Ascending aorta (tissue), 2 donors: ENCODE measurements around the gene WBP4. TPM values are rescaled to one million over a fixed set of nuclear protein-coding genes. Genes with fewer than 3 reads are reported as not detected.

Source experiments
- DNase-seq, 2 donors: peaks; one replicate each; pipeline ENCODE4 v3.0.0-alpha.2; 2019; ENCODE audit warnings: low spot score in 2 of 2
- H3K27ac ChIP-seq, 2 donors: fragments of 200-600 bp; sonication (generic); one replicate each; pipeline ENCODE4 v1.5.1; 2016 to 2017; ENCODE audit warnings: mild to moderate bottlenecking in 1 of 2
- H3K27me3 ChIP-seq: fragments of 200-600 bp; sonication (generic); one replicate; pipeline ENCODE4 v1.5.1; 2017
- H3K36me3 ChIP-seq, 2 donors: fragments of 200-600 bp; sonication (generic); one replicate each; pipeline ENCODE4 v1.5.1; 2016
- H3K4me1 ChIP-seq, 2 donors: fragments of 200-600 bp; sonication (generic); one replicate each; pipeline ENCODE4 v1.5.1; 2016 to 2017; ENCODE audit warnings: mild to moderate bottlenecking in 1 of 2
- H3K4me3 ChIP-seq, 2 donors: fragments of 200-600 bp; sonication (generic); one replicate each; pipeline ENCODE4 v1.5.1; 2016 to 2017; ENCODE audit warnings: mild to moderate bottlenecking in 1 of 2
- H3K9me3 ChIP-seq, 2 donors: fragments of 200-600 bp; sonication (generic); one replicate each; pipeline ENCODE4 v1.5.1; 2016
- intact Hi-C: fragments of 100-400 bp; cut with DNase I; formaldehyde crosslinking; loops from one replicate; pipeline ENCODE4 v1.15.1; 2023
- total RNA-seq: library from RNA; depleted of rRNA; stranded (reverse); fragments of >200 nt; gene quantifications from one replicate; pipeline ENCODE4 v1.1.0, GENCODE V29; 2016
- TF ChIP-seq, protein P1 (sequence below), 3 experiments: fragments of 200-600 bp in 2 of 3; fragments of 450-650 bp in 1 of 3; sonication (generic) in 2 of 3; IDR thresholded peaks; one replicate each; pipeline ENCODE4 v1.5.1; 2016 to 2019; ENCODE audit warnings: antibody characterized with exemption in 3 of 3, mild to moderate bottlenecking in 1 of 3, moderate library complexity in 1 of 3

WBP4 gene
- total RNA-seq, 1 donor from 2014 or later: 0.96 TPM

DNA sequence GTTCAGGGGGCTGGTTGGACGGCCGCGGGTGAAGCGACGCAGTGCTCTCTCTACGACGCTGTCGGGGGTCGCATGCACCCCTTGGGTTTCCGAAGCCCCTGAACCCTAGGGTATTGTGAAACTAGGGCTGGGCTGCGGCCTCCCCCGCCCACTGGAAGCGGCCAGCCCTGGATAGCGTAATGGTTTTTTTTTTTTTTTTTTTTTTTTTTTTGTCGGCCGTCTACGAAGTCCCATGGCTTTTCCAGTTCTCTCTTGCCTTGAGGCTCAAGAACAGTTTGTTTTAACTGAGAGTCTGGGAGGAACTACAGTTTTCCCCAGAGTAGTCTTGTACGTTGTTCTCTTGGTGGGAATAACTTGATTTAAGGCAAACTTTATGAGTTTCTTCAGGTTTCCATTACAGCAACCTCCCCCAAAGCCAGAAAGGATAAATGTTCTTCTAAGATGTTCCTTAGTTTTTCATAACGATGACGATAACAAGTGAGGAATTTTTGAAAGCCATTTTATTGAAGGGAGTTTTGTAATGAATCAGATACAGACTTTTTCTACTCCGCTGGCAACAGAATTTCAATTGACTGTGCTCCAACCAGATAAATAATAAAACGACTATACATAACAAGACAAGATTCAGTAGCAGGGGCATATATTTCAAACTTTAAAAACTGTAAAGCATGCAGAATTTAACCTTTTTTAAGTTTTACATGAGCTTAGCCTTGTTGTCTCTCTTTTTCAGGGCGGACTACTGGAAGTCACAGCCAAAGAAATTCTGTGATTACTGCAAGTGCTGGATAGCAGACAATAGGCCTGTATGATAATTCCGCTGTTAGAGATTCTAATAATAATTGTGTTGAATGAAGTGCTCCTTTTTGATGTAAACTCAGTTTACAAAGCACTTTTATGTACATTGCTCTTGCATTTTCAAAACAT, 867 bp downstream of the WBP4 start:
- peak overlapping the region; percentile 81 to 93 for H3K4me3 ChIP-seq
- TF ChIP-seq, protein P1, sequence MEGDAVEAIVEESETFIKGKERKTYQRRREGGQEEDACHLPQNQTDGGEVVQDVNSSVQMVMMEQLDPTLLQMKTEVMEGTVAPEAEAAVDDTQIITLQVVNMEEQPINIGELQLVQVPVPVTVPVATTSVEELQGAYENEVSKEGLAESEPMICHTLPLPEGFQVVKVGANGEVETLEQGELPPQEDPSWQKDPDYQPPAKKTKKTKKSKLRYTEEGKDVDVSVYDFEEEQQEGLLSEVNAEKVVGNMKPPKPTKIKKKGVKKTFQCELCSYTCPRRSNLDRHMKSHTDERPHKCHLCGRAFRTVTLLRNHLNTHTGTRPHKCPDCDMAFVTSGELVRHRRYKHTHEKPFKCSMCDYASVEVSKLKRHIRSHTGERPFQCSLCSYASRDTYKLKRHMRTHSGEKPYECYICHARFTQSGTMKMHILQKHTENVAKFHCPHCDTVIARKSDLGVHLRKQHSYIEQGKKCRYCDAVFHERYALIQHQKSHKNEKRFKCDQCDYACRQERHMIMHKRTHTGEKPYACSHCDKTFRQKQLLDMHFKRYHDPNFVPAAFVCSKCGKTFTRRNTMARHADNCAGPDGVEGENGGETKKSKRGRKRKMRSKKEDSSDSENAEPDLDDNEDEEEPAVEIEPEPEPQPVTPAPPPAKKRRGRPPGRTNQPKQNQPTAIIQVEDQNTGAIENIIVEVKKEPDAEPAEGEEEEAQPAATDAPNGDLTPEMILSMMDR (IDR thresholded peaks at IDR 0.05): no peak
- no peak for DNase-seq
- peak overlapping the region; percentile 97 to 99 for H3K27ac ChIP-seq
- no peaks in the 10 kb centered on the region for H3K9me3 ChIP-seq
- peaks cover 16% of the 10 kb centered on the region in 2 donors for H3K36me3 ChIP-seq
- intact Hi-C loops: loop anchor here (2.0 to 10.0 kb wide), 9 partner anchors 71 to 1210 kb away; partner anchors contain the start of genes AKAP11, DGKH, FOXO1 and KBTBD6
- no peaks in the 10 kb centered on the region for H3K27me3 ChIP-seq
- peaks cover 25 to 38% of the 10 kb centered on the region in 2 donors for H3K4me1 ChIP-seq

DNA sequence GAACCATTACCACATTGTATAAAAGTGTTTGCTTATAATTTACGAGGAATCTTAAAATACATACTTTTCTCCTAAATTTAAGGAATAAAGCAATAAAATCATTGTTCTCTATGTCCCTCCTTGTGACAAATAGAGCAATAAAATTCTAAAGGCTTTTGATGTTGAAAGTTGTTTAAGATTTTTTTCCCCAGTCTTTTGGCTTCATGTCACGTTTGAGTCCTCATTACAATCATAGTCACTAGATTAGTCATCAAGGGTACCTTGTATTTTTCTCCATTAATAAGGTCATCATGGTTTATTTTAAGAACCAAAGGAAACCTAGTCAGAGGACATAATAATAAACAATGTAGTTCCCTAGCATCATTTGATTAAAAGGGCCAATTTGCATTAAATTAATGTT, 3.2 kb downstream of the WBP4 start:
- H3K27me3 ChIP-seq: no peaks in the 10 kb centered on the region
- intact Hi-C loops: loop anchor here (5.0 to 10.0 kb wide), 7 partner anchors 198 to 1208 kb away; partner anchors contain the start of genes AKAP11, DGKH, FOXO1 and MRPS31

DNA sequence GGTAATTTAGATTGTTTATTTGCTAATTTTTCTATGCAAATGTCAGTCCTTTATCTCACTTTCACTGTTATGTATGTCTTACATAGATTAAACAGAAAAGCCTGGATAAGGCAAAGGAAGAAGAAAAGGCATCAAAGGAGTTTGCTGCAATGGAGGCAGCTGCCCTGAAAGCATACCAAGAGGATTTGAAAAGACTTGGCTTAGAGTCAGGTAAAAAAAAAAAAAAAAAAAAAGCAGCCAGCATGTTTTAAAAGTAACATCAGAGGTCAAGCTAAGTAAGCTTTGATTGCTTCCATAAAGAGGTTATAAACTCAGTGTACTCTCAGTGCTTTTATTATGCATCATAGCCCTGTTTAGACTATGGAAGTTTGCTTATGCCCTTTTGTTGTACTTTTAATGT, 3.8 kb downstream of the WBP4 start:
- Histone ChIP-seq H3K27ac (peak overlapping the region; percentile 97 to 99), H3K4me1 (peaks cover 17 to 30% of the 10 kb centered on the region in 2 donors), H3K4me3 (peak overlapping the region in 1 of 2 donors; percentile 34), H3K27me3 (no peaks in the 10 kb centered on the region), H3K36me3 (peaks cover 38 to 46% of the 10 kb centered on the region in 2 donors), H3K9me3 (no peaks in the 10 kb centered on the region)
- intact Hi-C loops: loop anchor here (5.0 to 10.0 kb wide), 4 partner anchors 127 to 640 kb away; partner anchors contain the start of genes KBTBD7 and NAA16
- DNase-seq: no peak
- TF ChIP-seq, protein P1 (IDR thresholded peaks at IDR 0.05): no peak

More for the DNA sequence above, 3.2 kb downstream of the WBP4 start:
- peaks cover 17 to 30% of the 10 kb centered on the region in 2 donors for H3K4me1 ChIP-seq
- TF ChIP-seq, protein P1 (IDR thresholded peaks at IDR 0.05): no peak
- peak overlapping the region; percentile 97 to 99 for H3K27ac ChIP-seq
- no peaks in the 10 kb centered on the region for H3K9me3 ChIP-seq
- DNase-seq: no peak
- peak overlapping the region in 1 of 2 donors; percentile 34 for H3K4me3 ChIP-seq
- peaks cover 33 to 40% of the 10 kb centered on the region in 2 donors for H3K36me3 ChIP-seq

DNA sequence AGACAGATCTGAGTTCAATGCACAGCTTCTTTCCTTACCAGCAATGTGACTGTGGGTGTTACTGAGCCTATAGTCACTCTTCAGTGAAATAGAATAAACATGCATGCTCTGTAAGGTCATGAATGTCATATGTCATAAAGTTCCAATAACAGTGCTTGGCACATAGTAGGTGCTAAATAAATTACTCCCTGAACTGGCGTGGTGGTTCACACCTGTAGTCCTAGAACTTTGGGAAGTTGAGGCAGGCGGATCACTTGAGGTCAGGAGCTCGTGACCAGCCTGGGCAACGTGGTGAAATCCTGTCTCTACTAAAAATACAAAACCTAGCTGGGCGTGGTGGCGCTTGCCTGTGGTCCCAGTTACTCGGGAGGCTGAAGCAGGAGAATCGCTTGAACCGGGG, 13.2 kb downstream of the WBP4 start:
- TF ChIP-seq, protein P1 (IDR thresholded peaks at IDR 0.05): no peak

DNA sequence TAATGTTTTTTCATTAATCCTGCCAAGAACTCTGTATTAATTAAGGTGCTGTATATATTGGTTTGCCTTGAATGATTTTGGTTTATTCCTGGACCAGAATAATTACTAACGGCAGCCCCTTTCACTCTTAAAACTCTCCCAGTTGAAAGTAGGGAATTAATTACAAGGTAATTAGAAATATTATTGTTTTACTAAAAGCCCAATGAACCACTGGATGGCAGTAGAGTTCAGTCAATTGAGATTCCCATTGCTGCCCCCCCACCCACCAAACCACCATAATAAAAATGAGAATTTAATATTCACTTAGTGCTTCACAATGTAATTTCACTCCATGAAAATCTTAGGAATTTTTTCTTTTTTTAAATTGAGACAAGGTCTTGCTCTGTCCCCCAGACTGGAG, 13.7 kb downstream of the WBP4 start:
- TF ChIP-seq, protein P1 (IDR thresholded peaks at IDR 0.05): peak; percentile 23 to 58 (median 29)
- peaks cover 69 to 96% of the 10 kb centered on the region in 2 donors for H3K36me3 ChIP-seq
- no peaks in the 10 kb centered on the region for H3K4me1 ChIP-seq
- no peak overlapping the region for H3K27ac ChIP-seq
- no peaks in the 10 kb centered on the region for H3K27me3 ChIP-seq
- H3K4me3 ChIP-seq: no peak overlapping the region
- no peaks in the 10 kb centered on the region for H3K9me3 ChIP-seq
- intact Hi-C loops: loop anchor here (2.0 kb wide), 1 partner anchor 148 kb away; no protein-coding TSS in a partner anchor
- DNase-seq: no peak

More for the DNA sequence above, 13.2 kb downstream of the WBP4 start:
- Histone ChIP-seq H3K9me3 (no peaks in the 10 kb centered on the region), H3K27me3 (no peaks in the 10 kb centered on the region), H3K4me3 (no peak overlapping the region), H3K27ac (no peak overlapping the region), H3K4me1 (no peaks in the 10 kb centered on the region), H3K36me3 (peaks cover 68 to 96% of the 10 kb centered on the region in 2 donors)
- no peak for DNase-seq
- intact Hi-C loops: loop anchor here (2.0 to 5.0 kb wide), 2 partner anchors 148 to 282 kb away; no protein-coding TSS in a partner anchor
